Measurements from ENCODE around the gene RBM19. TPM values are rescaled to one million over a fixed set of nuclear protein-coding genes. Genes with fewer than 3 reads are reported as not detected.

The RBM19 gene
- total and polyA plus RNA-seq, 2 donors (not counting 3 experiments of a cell fraction or from before 2014, with no cell fraction given): 13.2 to 34.4 TPM

DNA sequence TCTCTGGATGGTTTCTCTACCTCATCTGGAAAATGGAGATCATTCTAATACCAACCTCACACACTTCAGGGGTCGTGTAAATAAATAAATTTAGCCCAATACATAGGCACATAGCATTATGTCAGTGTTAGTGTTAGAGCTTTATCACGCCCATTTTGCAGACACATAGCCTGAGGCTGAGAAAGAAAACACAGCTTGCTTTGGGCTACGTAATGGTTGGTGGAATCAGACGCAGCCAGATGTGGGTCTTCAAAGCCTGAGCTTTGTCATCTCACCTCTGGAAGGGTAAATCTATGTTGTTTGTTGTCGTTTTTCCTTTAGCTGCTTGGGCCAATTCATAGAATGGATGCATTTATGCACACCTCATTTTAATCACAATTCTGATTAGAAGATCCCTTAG, 191.6 kb downstream of the RBM19 start:
- no peak overlapping the region for H3K27ac ChIP-seq (ENCODE audit: insufficient read depth, low read depth, low read length)
- ChIA-PET POLR2A (no interaction called here), CTCF (no interaction called here)
- no peak overlapping the region for H3K4me3 ChIP-seq (replicated peaks in 1 of 3; ENCODE audit: insufficient read depth in 1 of 3, low read depth in 1 of 3, low read length in 3 of 3)
- H3K4me1 ChIP-seq (ENCODE audit: control insufficient read depth, extremely low read depth, insufficient read depth, low read length): no peaks in the 10 kb centered on the region
- no peak overlapping the region for H3K9ac ChIP-seq (replicated peaks; ENCODE audit: extremely low read depth, insufficient read depth, low read length)
- H3K9me3 ChIP-seq (replicated peaks; ENCODE audit: control insufficient read depth, insufficient read depth, low read length): no peaks in the 10 kb centered on the region
- no peaks in the 10 kb centered on the region for H3K9me1 ChIP-seq (replicated peaks; ENCODE audit: control insufficient read depth, extremely low read depth, insufficient read depth, low read length)
- dilution Hi-C loops (cut with MboI; ENCODE audit: extremely low pct_ligation_motif_present, low sequenced_read_pairs) (no loop called here), intact Hi-C loops (cut with micrococcal nuclease) (no loop called here)
- DNase-seq (ENCODE audit: low read depth, low spot score): no peak
- H4K20me1 ChIP-seq (replicated peaks; ENCODE audit: control insufficient read depth, extremely low read depth, insufficient read depth, low read length): no peaks in the 10 kb centered on the region
- no peaks in the 10 kb centered on the region for H3K36me3 ChIP-seq (ENCODE audit: control insufficient read depth in 2 of 2, extremely low read depth in 1 of 2, insufficient read depth in 2 of 2, low read length in 2 of 2)
- no TSS peak for BruUV-seq (replicated peaks)
- no peak for FAIRE-seq
- H3K4me2 ChIP-seq (ENCODE audit: insufficient read depth, low read length): no peak overlapping the region
- H3K79me2 ChIP-seq (ENCODE audit: control insufficient read depth, insufficient read depth, low read length): no peaks in the 10 kb centered on the region
- no peak overlapping the region for H2AFZ ChIP-seq (ENCODE audit: low read depth, low read length)
- no peaks in the 10 kb centered on the region for H3K27me3 ChIP-seq (ENCODE audit: control insufficient read depth in 2 of 2, insufficient read depth in 2 of 2, low read length in 2 of 2)
- no peak for TF ChIP-seq MYC (IDR thresholded peaks at IDR 0.05; ENCODE audit: low read depth, low read length)
- TF ChIP-seq POLR2A (IDR thresholded peaks at IDR 0.05; ENCODE audit: low read depth, low read length): no peak
- TF ChIP-seq, protein P1, sequence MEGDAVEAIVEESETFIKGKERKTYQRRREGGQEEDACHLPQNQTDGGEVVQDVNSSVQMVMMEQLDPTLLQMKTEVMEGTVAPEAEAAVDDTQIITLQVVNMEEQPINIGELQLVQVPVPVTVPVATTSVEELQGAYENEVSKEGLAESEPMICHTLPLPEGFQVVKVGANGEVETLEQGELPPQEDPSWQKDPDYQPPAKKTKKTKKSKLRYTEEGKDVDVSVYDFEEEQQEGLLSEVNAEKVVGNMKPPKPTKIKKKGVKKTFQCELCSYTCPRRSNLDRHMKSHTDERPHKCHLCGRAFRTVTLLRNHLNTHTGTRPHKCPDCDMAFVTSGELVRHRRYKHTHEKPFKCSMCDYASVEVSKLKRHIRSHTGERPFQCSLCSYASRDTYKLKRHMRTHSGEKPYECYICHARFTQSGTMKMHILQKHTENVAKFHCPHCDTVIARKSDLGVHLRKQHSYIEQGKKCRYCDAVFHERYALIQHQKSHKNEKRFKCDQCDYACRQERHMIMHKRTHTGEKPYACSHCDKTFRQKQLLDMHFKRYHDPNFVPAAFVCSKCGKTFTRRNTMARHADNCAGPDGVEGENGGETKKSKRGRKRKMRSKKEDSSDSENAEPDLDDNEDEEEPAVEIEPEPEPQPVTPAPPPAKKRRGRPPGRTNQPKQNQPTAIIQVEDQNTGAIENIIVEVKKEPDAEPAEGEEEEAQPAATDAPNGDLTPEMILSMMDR (IDR thresholded peaks at IDR 0.05; ENCODE audit: extremely low read depth in 1 of 2, insufficient read depth in 1 of 2, low read depth in 1 of 2, low read length in 2 of 2): no peak
- no peak for TF ChIP-seq FOS (IDR thresholded peaks at IDR 0.05; ENCODE audit: borderline replicate concordance, insufficient read depth, low read length)
- no peak for TF ChIP-seq JUN (IDR thresholded peaks at IDR 0.05; ENCODE audit: borderline replicate concordance, insufficient read depth, insufficient read length, low read depth)
- no peak for TF ChIP-seq EZH2 (IDR thresholded peaks at IDR 0.05; ENCODE audit: borderline replicate concordance, low read depth, low read length, severe bottlenecking)
- no peak for TF ChIP-seq MAX (IDR thresholded peaks at IDR 0.05; ENCODE audit: insufficient read depth, insufficient read length)
- no peak for TF ChIP-seq POLR2AphosphoS5 (IDR thresholded peaks at IDR 0.05; ENCODE audit: insufficient read depth, low read depth, low read length)

Measured in endothelial cell of umbilical vein (primary cell).